ENCODE measurements around the gene CDKAL1.
A peak's percentile ranks its signal among the peaks of the same experiment; 100 is the strongest.
"Not testable (repeated sequence)": the region's sequence is repeated elsewhere in the genome, so short reads cannot be mapped to it uniquely, and the experiment has no call there.

Gene CDKAL1

GRCh38 chr6:21230536-21230935 lies 696.3 kb downstream of the CDKAL1 start:
- no peak for DNase-seq

- DNase-seq: no peak
These were observed 700.9 kb downstream of the CDKAL1 start for GRCh38 chr6:21235162-21235561.

GRCh38 chr6:21238208-21238607 lies 704.0 kb downstream of the CDKAL1 start:
- DNase-seq: no peak

GRCh38 chr6:21240709-21241108 lies 706.5 kb downstream of the CDKAL1 start:
- no peak for DNase-seq

- peak in 1 of 5 experiments; percentile 48 for DNase-seq
These were observed 707.2 kb downstream of the CDKAL1 start for GRCh38 chr6:21241231-21242130.

GRCh38 chr6:21244897-21245470 lies 710.7 kb downstream of the CDKAL1 start:
- no peak for DNase-seq

- DNase-seq: no peak
These were observed 711.2 kb downstream of the CDKAL1 start for GRCh38 chr6:21245488-21245887.

- DNase-seq: no peak
These were observed 711.8 kb downstream of the CDKAL1 start for GRCh38 chr6:21246075-21246474.

- not testable (repeated sequence) for DNase-seq
These were observed 720.2 kb downstream of the CDKAL1 start for GRCh38 chr6:21254460-21254859.

GRCh38 chr6:21256197-21256596 lies 721.9 kb downstream of the CDKAL1 start:
- no peak for DNase-seq

GRCh38 chr6:21257125-21257524 lies 722.9 kb downstream of the CDKAL1 start:
- peak in 1 of 5 experiments; percentile 16 for DNase-seq

- DNase-seq: no peak
These were observed 724.4 kb downstream of the CDKAL1 start for GRCh38 chr6:21258665-21259064.

- no peak for DNase-seq
These were observed 725.4 kb downstream of the CDKAL1 start for GRCh38 chr6:21259660-21260059.

GRCh38 chr6:21262504-21262903 lies 728.2 kb downstream of the CDKAL1 start:
- DNase-seq: no peak

GRCh38 chr6:21263531-21264287 lies 729.5 kb downstream of the CDKAL1 start:
- peak in 1 of 5 experiments; percentile 29 for DNase-seq

- peak in 1 of 5 experiments; percentile 2 for DNase-seq
These were observed 730.2 kb downstream of the CDKAL1 start for GRCh38 chr6:21264288-21265033.

GRCh38 chr6:21265034-21265729 lies 730.9 kb downstream of the CDKAL1 start:
- peak in 1 of 5 experiments; percentile 62 for DNase-seq

GRCh38 chr6:21265730-21266044 lies 731.4 kb downstream of the CDKAL1 start:
- peak in 1 of 5 experiments; percentile 14 for DNase-seq

- DNase-seq: no peak
These were observed 736.5 kb downstream of the CDKAL1 start for GRCh38 chr6:21270636-21271201.

- no peak for DNase-seq
These were observed 737.3 kb downstream of the CDKAL1 start for GRCh38 chr6:21271428-21272155.

GRCh38 chr6:21273451-21273850 lies 739.2 kb downstream of the CDKAL1 start:
- no peak for DNase-seq
